Trophoblast cell (in vitro differentiated cells and primary cell): ENCODE results near the gene NME5.
"Not testable (repeated sequence)": the region's sequence is repeated elsewhere in the genome, so short reads cannot be mapped to it uniquely, and the experiment has no call there.

Experiments used
- DNase-seq, 2 donors: peaks; one replicate each; pipeline ENCODE4 v3.0.0-alpha.2; 2016
- H2AFZ ChIP-seq: 2 replicates; pipeline ENCODE4 v1.6.1; 2013; ENCODE audit warnings: low read length, moderate library complexity, mild to moderate bottlenecking; ENCODE audit not compliant: insufficient read depth, poor library complexity
- H2AK5ac ChIP-seq: 2 replicates; pipeline ENCODE4 v1.6.1; 2013; ENCODE audit warnings: mild to moderate bottlenecking, low read length
- H2BK120ac ChIP-seq: 2 replicates; pipeline ENCODE4 v1.6.1; 2013; ENCODE audit warnings: low read length, mild to moderate bottlenecking, moderate library complexity; ENCODE audit not compliant: insufficient read depth, poor library complexity
- H2BK12ac ChIP-seq: 2 replicates; pipeline ENCODE4 v1.6.1; 2013; ENCODE audit warnings: mild to moderate bottlenecking, low read length, moderate library complexity
- H2BK5ac ChIP-seq: 2 replicates; pipeline ENCODE4 v1.6.1; 2013; ENCODE audit warnings: low read length, low read depth, moderate library complexity, mild to moderate bottlenecking; ENCODE audit not compliant: poor library complexity
- H3K14ac ChIP-seq: 2 replicates; pipeline ENCODE4 v1.6.1; 2013; ENCODE audit warnings: mild to moderate bottlenecking, low read length
- H3K18ac ChIP-seq: 2 replicates; pipeline ENCODE4 v1.6.1; 2013; ENCODE audit warnings: mild to moderate bottlenecking, low read length
- H3K23ac ChIP-seq: 2 replicates; pipeline ENCODE4 v1.6.1; 2013; ENCODE audit warnings: low read length
- H3K27ac ChIP-seq: 2 replicates; pipeline ENCODE4 v1.5.1; 2013; ENCODE audit warnings: low read depth, mild to moderate bottlenecking, inconsistent platforms, low read length, moderate library complexity
- H3K27me3 ChIP-seq: 2 replicates; pipeline ENCODE4 v1.6.1; 2013; ENCODE audit warnings: inconsistent platforms, mild to moderate bottlenecking, low read length, moderate library complexity; ENCODE audit not compliant: insufficient read depth
- H3K36me3 ChIP-seq, 2 experiments: 1 replicate in 1 of 2; 2 replicates in 1 of 2; pipeline ENCODE4 v1.6.1; 2013; ENCODE audit warnings: low read length in 2 of 2, mild to moderate bottlenecking in 2 of 2, moderate library complexity in 1 of 2; ENCODE audit not compliant: insufficient read depth in 2 of 2, control insufficient read depth in 1 of 2
- H3K4ac ChIP-seq: 2 replicates; pipeline ENCODE4 v1.6.1; 2013; ENCODE audit warnings: low read depth, mild to moderate bottlenecking, low read length, moderate library complexity
- H3K4me1 ChIP-seq, 2 experiments: 1 replicate in 1 of 2; 2 replicates in 1 of 2; pipeline ENCODE4 v1.6.1; 2013; ENCODE audit warnings: low read length in 2 of 2, mild to moderate bottlenecking in 2 of 2, moderate library complexity in 1 of 2; ENCODE audit not compliant: insufficient read depth in 2 of 2, control insufficient read depth in 1 of 2
- H3K4me2 ChIP-seq: 2 replicates; pipeline ENCODE4 v1.6.1; 2013; ENCODE audit warnings: inconsistent platforms, mild to moderate bottlenecking, low read length, moderate library complexity
- H3K4me3 ChIP-seq: 2 replicates; pipeline ENCODE4 v1.5.1; 2013; ENCODE audit warnings: mild to moderate bottlenecking, low read depth, low read length, inconsistent platforms
- H3K79me1 ChIP-seq: one replicate; pipeline ENCODE4 v1.6.1; 2013; ENCODE audit warnings: low read length
- H3K79me2 ChIP-seq: 2 replicates; pipeline ENCODE4 v1.6.1; 2013; ENCODE audit warnings: low read length, mild to moderate bottlenecking; ENCODE audit not compliant: control insufficient read depth, insufficient read depth, poor library complexity
- H3K9ac ChIP-seq: 2 replicates; pipeline ENCODE4 v1.6.1; 2013; ENCODE audit warnings: mild to moderate bottlenecking, low read length
- H3K9me3 ChIP-seq: 2 replicates; pipeline ENCODE4 v1.6.1; 2013; ENCODE audit warnings: low read depth, mild to moderate bottlenecking, control low read depth, inconsistent platforms, low read length; ENCODE audit not compliant: insufficient read depth
- H4K12ac ChIP-seq: 2 replicates; pipeline ENCODE4 v1.6.1; 2013; ENCODE audit warnings: low read depth, mild to moderate bottlenecking, low read length, moderate library complexity
- H4K8ac ChIP-seq: 2 replicates; pipeline ENCODE4 v1.6.1; 2013; ENCODE audit warnings: low read depth, mild to moderate bottlenecking, low read length, moderate library complexity
- H4K91ac ChIP-seq: one replicate; pipeline ENCODE4 v1.6.1; 2013; ENCODE audit warnings: low read depth, mild to moderate bottlenecking, low read length, moderate library complexity
- WGBS: extraction: QIAGEN DNeasy Blood & Tissue Kit; methylation state at CpG from one replicate; pipeline ENCODE4 v1.1.7; 2013; ENCODE audit warnings: missing lambda C conversion rate; ENCODE audit not compliant: insufficient read length, insufficient coverage; ENCODE audit errors: extremely low coverage; 5-methylcytosine and 5-hydroxymethylcytosine counted together

The NME5 gene

DNA sequence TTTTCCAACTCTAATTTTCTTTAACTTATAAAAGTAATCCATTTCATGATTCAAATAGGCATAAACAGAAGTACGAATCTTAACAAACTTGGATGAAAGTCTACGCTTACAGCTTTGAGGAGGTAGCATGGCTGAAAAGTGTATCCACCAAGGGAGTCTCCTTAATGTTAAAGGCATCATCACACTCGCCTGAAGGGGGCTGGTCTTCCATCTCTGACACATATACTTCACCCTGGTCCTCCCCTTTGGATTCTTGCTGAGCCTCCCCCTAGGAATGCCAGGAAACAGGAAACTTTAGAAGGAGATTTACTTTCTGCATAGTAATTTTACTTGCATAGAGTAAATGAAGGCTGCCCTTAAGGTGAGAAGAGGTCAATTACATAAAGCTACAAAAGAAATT is 10.3 kb upstream of the NME5 start:
- H3K4me2 ChIP-seq, result no peak overlapping the region
- H4K8ac ChIP-seq, result no peak overlapping the region
- H3K9ac ChIP-seq, result no peak overlapping the region
- no peak overlapping the region for H4K12ac ChIP-seq
- H3K23ac ChIP-seq, result no peak overlapping the region
- no peaks in the 10 kb centered on the region for H3K79me1 ChIP-seq
- H4K91ac ChIP-seq, result no peak overlapping the region
- no peak overlapping the region for H3K18ac ChIP-seq
- no peak overlapping the region for H3K27ac ChIP-seq
- H2AK5ac ChIP-seq, result no peak overlapping the region
- no peaks in the 10 kb centered on the region for H3K27me3 ChIP-seq
- H3K36me3 ChIP-seq, result no peaks in the 10 kb centered on the region
- H3K14ac ChIP-seq, result no peak overlapping the region
- DNase-seq, result no peak
- H3K79me2 ChIP-seq, result no peaks in the 10 kb centered on the region
- no peaks in the 10 kb centered on the region for H3K4me1 ChIP-seq
- no CpG with 5 or more reads among the region's 3 CpGs for WGBS
- no peak overlapping the region for H2BK120ac ChIP-seq
- no peak overlapping the region for H3K4me3 ChIP-seq
- no peak overlapping the region for H2BK12ac ChIP-seq
- H3K4ac ChIP-seq, result no peak overlapping the region
- no peak overlapping the region for H2BK5ac ChIP-seq
- no peaks in the 10 kb centered on the region for H3K9me3 ChIP-seq
- H2AFZ ChIP-seq, result no peak overlapping the region

DNA sequence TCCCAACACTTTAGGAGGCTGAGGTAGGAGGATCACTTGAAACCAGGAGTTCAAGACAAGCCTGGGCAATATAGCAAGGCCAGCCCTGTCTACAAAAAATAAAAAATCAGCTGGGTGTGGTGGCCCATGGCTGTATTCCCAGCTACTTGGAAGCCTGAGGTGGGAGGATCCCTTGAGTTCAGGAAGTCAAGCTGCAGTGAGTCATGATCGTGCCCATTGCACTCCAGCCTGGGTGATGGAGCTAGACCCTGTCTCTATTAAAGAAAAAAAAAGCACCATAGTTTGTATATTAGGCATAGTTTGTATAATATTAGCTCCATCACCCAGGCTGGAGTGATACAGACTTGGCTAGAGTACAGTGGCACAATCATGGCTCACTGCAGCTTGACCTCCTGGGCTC is 9.6 kb upstream of the NME5 start:
- H2BK12ac ChIP-seq, result no peak overlapping the region
- H4K8ac ChIP-seq, result no peak overlapping the region
- no peak overlapping the region for H3K9ac ChIP-seq
- H4K12ac ChIP-seq, result no peak overlapping the region
- no peak overlapping the region for H3K4me2 ChIP-seq
- no peak overlapping the region for H2AFZ ChIP-seq
- no peak overlapping the region for H2BK5ac ChIP-seq
- no peaks in the 10 kb centered on the region for H3K27me3 ChIP-seq
- H3K36me3 ChIP-seq, result no peaks in the 10 kb centered on the region
- H3K23ac ChIP-seq, result no peak overlapping the region
- H2AK5ac ChIP-seq, result no peak overlapping the region
- H3K18ac ChIP-seq, result no peak overlapping the region
- H3K27ac ChIP-seq, result no peak overlapping the region
- H2BK120ac ChIP-seq, result no peak overlapping the region
- no peak overlapping the region for H3K14ac ChIP-seq
- H3K4ac ChIP-seq, result no peak overlapping the region
- H3K9me3 ChIP-seq, result no peaks in the 10 kb centered on the region
- no CpG with 5 or more reads among the region's 1 CpG for WGBS
- H3K4me1 ChIP-seq, result no peaks in the 10 kb centered on the region
- H3K4me3 ChIP-seq, result no peak overlapping the region
- DNase-seq, result no peak
- H3K79me2 ChIP-seq, result no peaks in the 10 kb centered on the region
- H4K91ac ChIP-seq, result no peak overlapping the region
- no peaks in the 10 kb centered on the region for H3K79me1 ChIP-seq

DNA sequence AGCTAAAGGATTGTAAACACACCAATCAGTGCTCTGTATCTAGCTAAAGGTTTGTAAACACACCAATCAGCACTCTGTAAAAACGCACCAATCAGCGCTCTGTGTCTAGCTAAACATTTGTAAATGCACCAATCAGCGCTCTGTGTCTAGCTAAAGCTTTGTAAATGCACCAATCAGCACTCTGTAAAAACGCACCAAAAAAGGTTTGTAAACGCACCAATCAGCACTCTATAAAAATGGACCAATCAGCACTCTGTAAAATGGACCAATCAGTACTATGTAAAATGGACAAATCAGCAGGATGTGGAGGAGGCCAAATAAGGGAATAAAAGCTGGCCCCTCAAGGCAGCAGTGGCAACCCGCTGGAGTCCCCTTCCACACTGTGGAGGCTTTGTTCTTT is 4.3 kb upstream of the NME5 start:
- not testable (repeated sequence) for H3K4me2 ChIP-seq, H3K4ac ChIP-seq, H3K79me2 ChIP-seq

DNA sequence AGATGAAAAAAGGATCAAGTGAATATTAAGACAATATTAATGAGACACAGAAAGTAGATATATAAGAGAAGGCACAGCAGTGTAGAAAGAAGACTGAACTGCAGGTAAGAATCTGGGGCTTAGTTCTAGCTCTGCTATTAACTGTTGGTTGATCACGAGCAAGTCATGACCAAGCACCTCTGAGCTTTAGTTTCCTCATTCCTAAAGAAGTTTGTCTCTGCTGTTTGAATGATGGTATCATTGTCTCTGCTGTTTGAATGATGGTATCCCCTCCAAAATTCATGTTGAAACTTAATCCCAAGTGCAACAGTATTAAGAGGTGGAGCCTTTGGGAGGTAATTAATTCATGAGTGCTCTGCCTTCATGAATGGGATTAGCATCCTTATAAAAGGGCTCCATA is 2.5 kb upstream of the NME5 start:
- Histone ChIP-seq H2BK12ac (no peak overlapping the region), H3K18ac (no peak overlapping the region), H2AK5ac (no peak overlapping the region), H3K36me3 (no peaks in the 10 kb centered on the region), H4K8ac (no peak overlapping the region), H4K91ac (no peak overlapping the region), H3K79me2 (no peaks in the 10 kb centered on the region), H3K4me3 (no peak overlapping the region), H3K23ac (no peak overlapping the region), H3K27me3 (no peaks in the 10 kb centered on the region), H3K4me2 (no peak overlapping the region), H2BK5ac (no peak overlapping the region), H3K9me3 (no peaks in the 10 kb centered on the region), H3K9ac (no peak overlapping the region), H3K4ac (no peak overlapping the region), H3K4me1 (no peaks in the 10 kb centered on the region), H4K12ac (no peak overlapping the region), H3K27ac (no peak overlapping the region), H2BK120ac (no peak overlapping the region), H3K14ac (no peak overlapping the region), H3K79me1 (no peaks in the 10 kb centered on the region), H2AFZ (no peak overlapping the region)
- no CpG with 5 or more reads among the region's 1 CpG for WGBS
- no peak for DNase-seq

More for the DNA sequence above, 4.3 kb upstream of the NME5 start:
- H2BK120ac ChIP-seq, H2AK5ac ChIP-seq, H3K18ac ChIP-seq, H3K27ac ChIP-seq, H3K79me1 ChIP-seq, H2AFZ ChIP-seq, H4K8ac ChIP-seq, H4K12ac ChIP-seq, DNase-seq, H3K36me3 ChIP-seq, H4K91ac ChIP-seq, H2BK5ac ChIP-seq, H3K4me1 ChIP-seq, H3K14ac ChIP-seq, H3K27me3 ChIP-seq, H3K9ac ChIP-seq, H3K23ac ChIP-seq, H2BK12ac ChIP-seq, H3K9me3 ChIP-seq, H3K4me3 ChIP-seq: not testable (repeated sequence)
- no CpG with 5 or more reads among the region's 6 CpGs for WGBS
